K562 (cell line): Measurements from ENCODE around the gene SYT1. TPM values are rescaled to one million over a fixed set of nuclear protein-coding genes. Genes with fewer than 3 reads are reported as not detected.

ENCODE experiments used
- ATAC-seq: fragments of 200-7000 bp; cut with Tn5 transposase; 3 replicates; pipeline ENCODE4 v1.9.1; 2020; ENCODE audit warnings: moderate library complexity
- BruUV-seq: library from RNA; stranded (reverse); fragments of 400-500 nt; replicated peaks from 2 replicates; lab custom pipeline; 2021; lab: Mats Ljungman, UMichigan
- CTCF ChIA-PET: fragments of 300-600 bp; formaldehyde crosslinking; extraction: SDS; loops from one replicate; lab custom pipeline; 2021; ENCODE audit warnings: low intra/inter-chr PET ratio; lab: Yijun Ruan, JAX
- POLR2A ChIA-PET: fragments of 300-600, 350-650 bp; sonication (Branson Sonifier 250); formaldehyde crosslinking; extraction: SDS; loops from one replicate; lab custom pipeline; 2021; ENCODE audit warnings: antibody characterized with exemption, inconsistent platforms; lab: Yijun Ruan, JAX
- DNase-seq, 4 experiments: peaks; one replicate each; pipeline versions ENCODE4 v3.0.0 to v3.0.0-alpha.2; 2011 to 2018; ENCODE audit warnings: low spot score in 3 of 4, mixed read lengths in 3 of 4; ENCODE audit errors: extremely low read depth in 1 of 4
- FAIRE-seq: peaks from 2 replicates; lab custom pipeline; 2011; peaks lifted over from hg19 to GRCh38; lab: Jason Lieb, UNC
- H2AFZ ChIP-seq: 2 replicates; pipeline ENCODE4 v1.6.0; 2011; ENCODE audit warnings: low read depth, low read length, control low read depth, inconsistent platforms
- H3K27ac ChIP-seq: fragments of 200-600 bp; 3 replicates; pipeline ENCODE4 v1.8.0; 2011; ENCODE audit warnings: low read depth, mild to moderate bottlenecking, control low read depth, inconsistent platforms, low read length, moderate library complexity, mixed read lengths; ENCODE audit errors: extremely low read depth
- H3K27me3 ChIP-seq, 2 experiments: fragments of 300-600 bp in 1 of 2; 2 replicates in 1 of 2; 3 replicates in 1 of 2; pipeline versions ENCODE4 v1.6.0 to v1.8.0; 2011; ENCODE audit warnings: inconsistent platforms in 2 of 2, low read length in 2 of 2, mild to moderate bottlenecking in 1 of 2, mixed read lengths in 1 of 2, moderate library complexity in 1 of 2; ENCODE audit not compliant: control insufficient read depth in 2 of 2, insufficient read depth in 2 of 2
- H3K36me3 ChIP-seq: fragments of 300-600 bp; 3 replicates; pipeline ENCODE4 v1.8.0; 2011; ENCODE audit warnings: mild to moderate bottlenecking, low read length, inconsistent platforms; ENCODE audit not compliant: control insufficient read depth, insufficient read depth
- H3K4me1 ChIP-seq, 2 experiments: fragments of 200-600 bp in 1 of 2; replicated peaks in 1 of 2; 2 replicates in 1 of 2; 3 replicates in 1 of 2; pipeline versions ENCODE4 v1.5.1 to v1.8.0; 2011; ENCODE audit warnings: inconsistent platforms in 2 of 2, low read length in 2 of 2, mild to moderate bottlenecking in 1 of 2, mixed read lengths in 1 of 2, moderate library complexity in 1 of 2; ENCODE audit not compliant: control insufficient read depth in 2 of 2, insufficient read depth in 2 of 2
- H3K4me2 ChIP-seq: 2 replicates; pipeline ENCODE4 v1.6.1; 2011; ENCODE audit warnings: low read length, control low read depth, inconsistent platforms, mixed read lengths; ENCODE audit not compliant: insufficient read depth
- H3K4me3 ChIP-seq: fragments of 200-600 bp; sonication (generic), shearing (Covaris generic); 2 replicates; pipeline ENCODE4 v1.5.1; 2016; ENCODE audit warnings: control low read depth, inconsistent platforms
- H3K79me2 ChIP-seq: fragments of 200-600 bp; 3 replicates; pipeline ENCODE4 v1.8.0; 2011; ENCODE audit warnings: low read length, inconsistent platforms; ENCODE audit not compliant: control insufficient read depth, insufficient read depth
- H3K9ac ChIP-seq, 2 experiments: 2 replicates each; pipeline versions ENCODE4 v1.6.0 to v1.6.1; 2011; ENCODE audit warnings: low read depth in 2 of 2, low read length in 2 of 2, control low read depth in 1 of 2, inconsistent platforms in 1 of 2, mild to moderate bottlenecking in 1 of 2, mixed read lengths in 1 of 2; ENCODE audit not compliant: insufficient read depth in 1 of 2
- H3K9me1 ChIP-seq: one replicate; pipeline ENCODE4 v1.6.0; 2011; ENCODE audit warnings: inconsistent platforms, mild to moderate bottlenecking, low read length, moderate library complexity; ENCODE audit not compliant: control insufficient read depth, insufficient read depth
- H3K9me3 ChIP-seq: replicated peaks from 2 replicates; pipeline ENCODE4 v1.5.1; 2011; ENCODE audit warnings: low read depth, low read length, inconsistent platforms; ENCODE audit not compliant: control insufficient read depth, insufficient read depth
- H4K20me1 ChIP-seq: replicated peaks from 2 replicates; pipeline ENCODE4 v1.6.1; 2011; ENCODE audit warnings: low read length, inconsistent platforms, mixed read lengths; ENCODE audit not compliant: control insufficient read depth, insufficient read depth
- E2F1 ChIP-seq: sonication (generic); formaldehyde crosslinking; IDR thresholded peaks from 2 replicates; pipeline ENCODE4 v1.8.1; 2023; ENCODE audit warnings: mild to moderate bottlenecking, missing genetic modification reagents, moderate library complexity
- ETS1 ChIP-seq: conservative IDR thresholded peaks from 2 replicates; pipeline ENCODE4 v1.6.1; 2011; ENCODE audit warnings: low read depth, mild to moderate bottlenecking, low read length; ENCODE audit not compliant: control insufficient read depth
- FIP1L1 ChIP-seq: fragments of 200-400 bp; formaldehyde crosslinking; IDR thresholded peaks from 2 replicates; pipeline ENCODE4 v1.6.1; 2018; ENCODE audit warnings: mild to moderate bottlenecking, low read depth, low read length; ENCODE audit not compliant: poor library complexity, severe bottlenecking
- KDM1A ChIP-seq, 2 experiments: fragments of 450-650 bp; IDR thresholded peaks; 2 replicates each; pipeline ENCODE4 v1.6.1; 2016; ENCODE audit warnings: mild to moderate bottlenecking in 2 of 2
- MYC ChIP-seq, 2 experiments: fragments of 250-450 bp in 1 of 2; sonication (Bioruptor Pico) in 1 of 2; IDR thresholded peaks; 2 replicates each; pipeline versions ENCODE4 v1.5.1 to v1.6.1; 2012 to 2021; ENCODE audit warnings: low read depth in 2 of 2, borderline replicate concordance in 1 of 2, improper control_type of control experiment in 1 of 2, low read length in 1 of 2, mild to moderate bottlenecking in 1 of 2, moderate library complexity in 1 of 2
- POLR2A ChIP-seq: fragments of 450-650 bp; conservative IDR thresholded peaks from 2 replicates; pipeline ENCODE4 v1.6.1; 2016
- SAP30 ChIP-seq: fragments of 200-600 bp; sonication (generic); IDR thresholded peaks from 2 replicates; pipeline ENCODE4 v1.6.1; 2012; ENCODE audit warnings: borderline replicate concordance, low read depth, mild to moderate bottlenecking, moderate library complexity, low read length, control low read depth, inconsistent platforms; ENCODE audit not compliant: insufficient read depth, poor library complexity, severe bottlenecking
- STAT5B ChIP-seq: fragments of 250-450 bp; sonication (Bioruptor Pico); IDR thresholded peaks from 2 replicates; pipeline ENCODE4 v1.8.0; 2021; ENCODE audit warnings: mild to moderate bottlenecking, inconsistent platforms
- YBX1 ChIP-seq: fragments of 450-650 bp; IDR thresholded peaks from 2 replicates; pipeline ENCODE4 v1.7.1; 2016; ENCODE audit warnings: mild to moderate bottlenecking
- ZBTB8A ChIP-seq: fragments of 450-650 bp; IDR thresholded peaks from 2 replicates; pipeline ENCODE4 v1.6.1; 2018; ENCODE audit warnings: mild to moderate bottlenecking, moderate library complexity; ENCODE audit not compliant: partially characterized antibody
- ZNF274 ChIP-seq: IDR thresholded peaks from 2 replicates; pipeline ENCODE4 v1.6.1; 2011; ENCODE audit warnings: low read depth, mild to moderate bottlenecking, low read length, moderate library complexity, borderline replicate concordance
- ZNF3 ChIP-seq: fragments of 250-450 bp; sonication (Bioruptor Pico); IDR thresholded peaks from 2 replicates; pipeline ENCODE4 v1.5.0; 2021; ENCODE audit warnings: mild to moderate bottlenecking, moderate library complexity
- ZSCAN29 ChIP-seq: fragments of 450-650 bp; IDR thresholded peaks from 2 replicates; pipeline ENCODE4 v1.6.1; 2017
- in situ Hi-C: fragments of 300-500 bp; cut with MboI; formaldehyde crosslinking; loops from 4 replicates; pipeline ENCODE4 v1.15.0; 2018; ENCODE audit warnings: inconsistent platforms, mixed read lengths
- intact Hi-C: fragments of 100-400 bp; cut with micrococcal nuclease; formaldehyde crosslinking; loops from 2 replicates; pipeline ENCODE4 v1.14.2; 2022
- polyA plus RNA-seq, 8 experiments: library from polyadenylated mRNA; depleted of rRNA in 4 of 8; stranded (reverse) in 5 of 8; unstranded in 3 of 8; fragments of >200 nt; fragmentation: Nextera tagmentation in 2 of 8; fragmentation: Illumina TruSeq in 1 of 8; extraction: Ambion mirVana in 2 of 8; extraction: Trizol in 1 of 8; gene quantifications; 2 replicates each; pipeline versions ENCODE4 v1.2.1 to v1.2.3, GENCODE V29; 2011 to 2014; ENCODE audit warnings: inconsistent platforms in 1 of 8, missing spikeins in 1 of 8
- total RNA-seq, 7 experiments: library from RNA; depleted of rRNA in 6 of 7; stranded (reverse); fragments of >200 nt in 6 of 7; fragmentation: Illumina TruSeq in 2 of 7; extraction: Trizol in 2 of 7; gene quantifications; 2 replicates each; pipeline versions ENCODE4 v1.2.1 to v1.2.3, GENCODE V29; 2011 to 2021; ENCODE audit warnings: low replicate concordance in 1 of 7

The SYT1 gene
- total and polyA plus RNA-seq, 9 of the 15 experiments (the other 6 are each of a cell fraction or from before 2014, with no cell fraction given) = 0.03 to 0.13 (median 0.07) TPM; not detected in 4

GRCh38 chr12:79298506-79298905, 433.9 kb downstream of the SYT1 start:
- Histone ChIP-seq H3K27me3 (no peaks in the 10 kb centered on the region), H2AFZ (no peak overlapping the region), H3K4me3 (no peak overlapping the region), H3K79me2 (no peaks in the 10 kb centered on the region), H3K27ac (no peak overlapping the region), H3K9me1 (no peaks in the 10 kb centered on the region), H3K4me1 (no peaks in the 10 kb centered on the region), H3K9me3 (no peaks in the 10 kb centered on the region; the same call in 1 of the 2 replicates), H3K9ac (no peak overlapping the region), H3K4me2 (no peak overlapping the region), H4K20me1 (no peaks in the 10 kb centered on the region), H3K36me3 (no peaks in the 10 kb centered on the region)
- POLR2A ChIA-PET = interaction anchor here (1.5 kb wide), 1 partner anchor 9 kb away, joined by 3 read pairs; no protein-coding TSS in a partner anchor
- intact Hi-C loops = no loop called here
- no peak for DNase-seq
- TF ChIP-seq ETS1 = no peak
- TF ChIP-seq SAP30 = no peak
- TF ChIP-seq ZSCAN29 = no peak
- TF ChIP-seq POLR2A = no peak
- TF ChIP-seq ZNF274 = no peak
- no peak for TF ChIP-seq ZBTB8A
- no peak for TF ChIP-seq ZNF3 (CRISPR knock-in tag)
- TF ChIP-seq MYC (IDR thresholded peaks at IDR 0.05; ENCODE audit: low read depth, low read length) = no peak
- no peak for TF ChIP-seq MYC (CRISPR knock-in tag; IDR thresholded peaks at IDR 0.05; ENCODE audit: borderline replicate concordance, low read depth)
- no peak for TF ChIP-seq KDM1A (IDR thresholded peaks at IDR 0.05)
- TF ChIP-seq YBX1 = no peak
- TF ChIP-seq FIP1L1 = no peak
- no peak for TF ChIP-seq E2F1 (CRISPR knock-in tag)
- no peak for TF ChIP-seq STAT5B (CRISPR knock-in tag)
- ATAC-seq = no peak
- FAIRE-seq = no peak
- no TSS peak for BruUV-seq
- CTCF ChIA-PET = no interaction called here
- in situ Hi-C loops = no loop called here
